H9 (cell line): Measurements from ENCODE around the gene SMNDC1. TPM values are rescaled to one million over a fixed set of nuclear protein-coding genes. Genes with fewer than 3 reads are reported as not detected.

ENCODE experiments used
- DNase-seq: peaks from one replicate; pipeline ENCODE4 v3.0.0-alpha.2; 2017
- H2AFZ ChIP-seq: one replicate; pipeline ENCODE4 v1.6.1; 2013; ENCODE audit warnings: mild to moderate bottlenecking, low read length, control low read depth, moderate library complexity
- H2AK5ac ChIP-seq: 2 replicates; pipeline ENCODE4 v1.6.1; 2013; ENCODE audit warnings: low read length, control low read depth, mixed read lengths; ENCODE audit not compliant: insufficient read length
- H2BK120ac ChIP-seq: one replicate; pipeline ENCODE4 v1.6.1; 2013; ENCODE audit warnings: low read depth, mild to moderate bottlenecking, low read length, control low read depth, inconsistent platforms; ENCODE audit not compliant: poor library complexity, severe bottlenecking
- H2BK12ac ChIP-seq: 2 replicates; pipeline ENCODE4 v1.6.1; 2013; ENCODE audit warnings: low read length, control low read depth, mixed read lengths, low read depth; ENCODE audit not compliant: insufficient read length
- H2BK15ac ChIP-seq: 2 replicates; pipeline ENCODE4 v1.6.1; 2013; ENCODE audit warnings: low read depth, low read length, control low read depth
- H2BK20ac ChIP-seq: one replicate; pipeline ENCODE4 v1.6.1; 2013; ENCODE audit warnings: low read depth, mild to moderate bottlenecking, low read length, control low read depth, inconsistent platforms; ENCODE audit not compliant: poor library complexity, severe bottlenecking
- H2BK5ac ChIP-seq: 2 replicates; pipeline ENCODE4 v1.6.1; 2013; ENCODE audit warnings: low read length, control low read depth, mixed read lengths; ENCODE audit not compliant: insufficient read length
- H3K14ac ChIP-seq: 2 replicates; pipeline ENCODE4 v1.6.1; 2013; ENCODE audit warnings: low read length, control low read depth; ENCODE audit not compliant: insufficient read depth
- H3K18ac ChIP-seq: 2 replicates; pipeline ENCODE4 v1.6.1; 2013; ENCODE audit warnings: low read depth, mild to moderate bottlenecking, mixed read lengths, low read length, control low read depth; ENCODE audit not compliant: insufficient read length
- H3K23ac ChIP-seq: 2 replicates; pipeline ENCODE4 v1.6.1; 2013; ENCODE audit warnings: low read length, control low read depth, mixed read lengths, low read depth; ENCODE audit not compliant: insufficient read length
- H3K23me2 ChIP-seq: 2 replicates; pipeline ENCODE4 v1.6.1; 2013; ENCODE audit warnings: low read depth, mild to moderate bottlenecking, mixed read lengths, low read length, control low read depth; ENCODE audit not compliant: insufficient read length, poor library complexity, severe bottlenecking
- H3K27ac ChIP-seq: 2 replicates; pipeline ENCODE4 v1.5.1; 2013; ENCODE audit warnings: low read length, control low read depth, mixed read lengths, low read depth; ENCODE audit not compliant: insufficient read length
- H3K27me3 ChIP-seq: 2 replicates; pipeline ENCODE4 v1.6.1; 2013; ENCODE audit warnings: low read length, control low read depth, inconsistent platforms; ENCODE audit not compliant: insufficient read depth
- H3K4ac ChIP-seq: 2 replicates; pipeline ENCODE4 v1.6.1; 2013; ENCODE audit warnings: low read depth, mild to moderate bottlenecking, control low read depth, inconsistent platforms, low read length, moderate library complexity
- H3K4me1 ChIP-seq: 2 replicates; pipeline ENCODE4 v1.6.1; 2013; ENCODE audit warnings: low read length, control low read depth, inconsistent platforms; ENCODE audit not compliant: insufficient read depth
- H3K4me2 ChIP-seq: 2 replicates; pipeline ENCODE4 v1.6.1; 2013; ENCODE audit warnings: low read length, control low read depth, mixed read lengths; ENCODE audit not compliant: insufficient read length, insufficient read depth
- H3K56ac ChIP-seq: 2 replicates; pipeline ENCODE4 v1.6.1; 2013; ENCODE audit warnings: low read depth, mild to moderate bottlenecking, mixed read lengths, low read length, control low read depth; ENCODE audit not compliant: insufficient read length
- H3K79me1 ChIP-seq: 2 replicates; pipeline ENCODE4 v1.6.1; 2013; ENCODE audit warnings: low read depth, mild to moderate bottlenecking, moderate library complexity, low read length, control low read depth, inconsistent platforms; ENCODE audit not compliant: insufficient read depth, poor library complexity, severe bottlenecking
- H3K79me2 ChIP-seq: 2 replicates; pipeline ENCODE4 v1.6.1; 2013; ENCODE audit warnings: low read length, control low read depth, inconsistent platforms; ENCODE audit not compliant: insufficient read depth
- H3K9ac ChIP-seq: 2 replicates; pipeline ENCODE4 v1.6.1; 2013; ENCODE audit warnings: low read length, control low read depth, mixed read lengths; ENCODE audit not compliant: insufficient read length; ENCODE audit errors: extremely low read depth
- H3K9me3 ChIP-seq: one replicate; pipeline ENCODE4 v1.6.1; 2013; ENCODE audit warnings: low read depth, low read length, inconsistent platforms; ENCODE audit not compliant: control insufficient read depth
- H3T11ph ChIP-seq: one replicate; pipeline ENCODE4 v1.6.1; 2013; ENCODE audit warnings: mild to moderate bottlenecking, low read length, control low read depth, inconsistent platforms
- H4K20me1 ChIP-seq: one replicate; pipeline ENCODE4 v1.6.1; 2013; ENCODE audit not compliant: control insufficient read depth, insufficient read length, insufficient read depth
- H4K5ac ChIP-seq: 2 replicates; pipeline ENCODE4 v1.6.1; 2013; ENCODE audit warnings: low read depth, mild to moderate bottlenecking, mixed read lengths, low read length, control low read depth; ENCODE audit not compliant: insufficient read length
- H4K8ac ChIP-seq: replicated peaks from 2 replicates; pipeline ENCODE4 v1.6.1; 2013; ENCODE audit warnings: low read length, control low read depth, mixed read lengths, low read depth; ENCODE audit not compliant: insufficient read length
- H4K91ac ChIP-seq: 2 replicates; pipeline ENCODE4 v1.6.1; 2013; ENCODE audit warnings: low read depth, mild to moderate bottlenecking, moderate library complexity, mixed read lengths, low read length, control low read depth; ENCODE audit not compliant: insufficient read length
- H3K27ac Mint-ChIP-seq, 3 experiments: 2 replicates in 2 of 3; 3 replicates in 1 of 3; pipeline ENCODE4 v1.8.0; 2020 to 2021; ENCODE audit warnings: mixed read lengths in 3 of 3, mild to moderate bottlenecking in 1 of 3, moderate library complexity in 1 of 3
- H3K27me3 Mint-ChIP-seq: 2 replicates; pipeline ENCODE4 v1.8.0; 2021; ENCODE audit warnings: low read depth, mild to moderate bottlenecking, moderate library complexity, mixed read lengths
- H3K36me3 Mint-ChIP-seq, 3 experiments: 2 replicates in 2 of 3; 3 replicates in 1 of 3; pipeline ENCODE4 v1.8.0; 2020 to 2021; ENCODE audit warnings: low read depth in 3 of 3, mixed read lengths in 3 of 3; ENCODE audit not compliant: insufficient read depth in 1 of 3
- H3K4me1 Mint-ChIP-seq, 2 experiments: 2 replicates each; pipeline ENCODE4 v1.8.0; 2020; ENCODE audit warnings: mixed read lengths in 2 of 2
- H3K4me3 Mint-ChIP-seq, 2 experiments: 2 replicates in 1 of 2; 3 replicates in 1 of 2; pipeline ENCODE4 v1.8.0; 2020 to 2021; ENCODE audit warnings: mild to moderate bottlenecking in 2 of 2, mixed read lengths in 2 of 2, moderate library complexity in 1 of 2
- H3K9me3 Mint-ChIP-seq, 2 experiments: 2 replicates in 1 of 2; 3 replicates in 1 of 2; pipeline ENCODE4 v1.8.0; 2020; ENCODE audit warnings: mild to moderate bottlenecking in 2 of 2, mixed read lengths in 2 of 2, moderate library complexity in 1 of 2
- WGBS: extraction: QIAGEN DNeasy Blood & Tissue Kit; methylation state at CpG from one replicate; pipeline ENCODE4 v1.1.7; 2013; ENCODE audit warnings: missing lambda C conversion rate, low lambda C conversion rate, mixed read lengths; ENCODE audit not compliant: insufficient read length; ENCODE audit errors: extremely low coverage; 5-methylcytosine and 5-hydroxymethylcytosine counted together
- total RNA-seq: library from RNA; stranded (reverse); gene quantifications from 2 replicates; pipeline ENCODE4 v1.2.1, GENCODE V29; 2021
- TF ChIP-seq, protein P1 (sequence below): fragments of 200-600 bp; sonication (generic); conservative IDR thresholded peaks from 3 replicates; pipeline ENCODE4 v1.8.0; 2021; ENCODE audit warnings: antibody characterized with exemption, mild to moderate bottlenecking

SMNDC1 gene
- total RNA-seq, 1 experiment from 2014 or later, result 55.7 TPM

DNA sequence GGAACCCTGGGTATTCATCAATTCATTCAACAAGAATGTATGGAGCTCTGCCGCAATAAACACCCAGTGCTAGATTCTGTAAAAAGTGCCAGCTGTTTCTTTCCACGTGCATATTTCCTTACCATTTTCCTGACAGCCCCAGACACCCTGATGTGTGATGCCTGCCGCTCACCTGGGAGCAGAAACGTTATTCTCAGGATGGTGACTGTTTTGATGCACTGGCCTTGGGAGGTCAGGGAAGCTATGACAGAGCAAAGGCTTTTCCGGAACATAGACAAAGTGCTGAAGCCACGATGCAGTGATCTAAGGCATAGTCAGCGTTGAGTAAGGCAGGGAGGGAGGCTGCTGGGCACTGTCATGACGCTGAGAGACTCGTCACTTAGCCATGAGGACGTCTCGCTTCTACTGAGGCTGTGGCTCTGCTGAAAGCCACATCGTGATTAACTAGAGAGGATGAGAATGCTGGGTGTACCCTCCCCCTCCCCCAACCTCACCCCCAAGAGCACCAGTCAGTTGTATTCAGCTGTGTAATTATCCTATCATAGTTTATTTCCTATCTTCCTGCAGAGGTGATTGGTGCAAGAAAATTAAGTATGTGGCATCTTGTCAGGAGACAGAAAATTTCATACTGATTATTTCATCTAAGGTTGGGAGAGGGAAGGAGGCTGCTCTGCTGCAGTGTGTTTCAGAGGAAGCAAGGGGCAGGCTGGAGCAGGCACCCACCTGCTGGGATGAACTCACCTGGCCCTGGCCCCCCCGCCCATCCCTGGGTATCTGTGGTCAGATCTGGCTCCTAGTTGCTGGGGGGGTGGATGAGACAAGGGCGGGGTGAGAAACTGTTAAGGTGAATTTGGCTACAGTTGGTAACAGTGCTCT, 48.8 kb upstream of the SMNDC1 start:
- H4K8ac ChIP-seq, result no peak overlapping the region
- no peak overlapping the region for H2BK15ac ChIP-seq
- H3K56ac ChIP-seq, result no peak overlapping the region
- no peak overlapping the region for H4K91ac ChIP-seq
- no peak overlapping the region for H2BK20ac ChIP-seq
- H3K9me3 ChIP-seq, result no peaks in the 10 kb centered on the region
- peaks cover 7% of the 10 kb centered on the region; the same call in 1 of the 2 replicates for H3K4me1 ChIP-seq
- H4K5ac ChIP-seq, result no peak overlapping the region
- TF ChIP-seq, protein P1, sequence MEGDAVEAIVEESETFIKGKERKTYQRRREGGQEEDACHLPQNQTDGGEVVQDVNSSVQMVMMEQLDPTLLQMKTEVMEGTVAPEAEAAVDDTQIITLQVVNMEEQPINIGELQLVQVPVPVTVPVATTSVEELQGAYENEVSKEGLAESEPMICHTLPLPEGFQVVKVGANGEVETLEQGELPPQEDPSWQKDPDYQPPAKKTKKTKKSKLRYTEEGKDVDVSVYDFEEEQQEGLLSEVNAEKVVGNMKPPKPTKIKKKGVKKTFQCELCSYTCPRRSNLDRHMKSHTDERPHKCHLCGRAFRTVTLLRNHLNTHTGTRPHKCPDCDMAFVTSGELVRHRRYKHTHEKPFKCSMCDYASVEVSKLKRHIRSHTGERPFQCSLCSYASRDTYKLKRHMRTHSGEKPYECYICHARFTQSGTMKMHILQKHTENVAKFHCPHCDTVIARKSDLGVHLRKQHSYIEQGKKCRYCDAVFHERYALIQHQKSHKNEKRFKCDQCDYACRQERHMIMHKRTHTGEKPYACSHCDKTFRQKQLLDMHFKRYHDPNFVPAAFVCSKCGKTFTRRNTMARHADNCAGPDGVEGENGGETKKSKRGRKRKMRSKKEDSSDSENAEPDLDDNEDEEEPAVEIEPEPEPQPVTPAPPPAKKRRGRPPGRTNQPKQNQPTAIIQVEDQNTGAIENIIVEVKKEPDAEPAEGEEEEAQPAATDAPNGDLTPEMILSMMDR, result peak; percentile 17; the same call in 2 of the 3 replicates
- no peak overlapping the region for H2BK5ac ChIP-seq
- H2BK120ac ChIP-seq, result no peak overlapping the region
- no peak overlapping the region for H3K27ac ChIP-seq
- H3K27me3 ChIP-seq, result no peaks in the 10 kb centered on the region
- peaks cover 24 to 29% of the 10 kb centered on the region in 2 experiments for H3K4me1 Mint-ChIP-seq
- H4K20me1 ChIP-seq, result no peaks in the 10 kb centered on the region
- H2AK5ac ChIP-seq, result no peak overlapping the region
- no peak overlapping the region for H3K27ac Mint-ChIP-seq
- peak overlapping the region; percentile 16 to 34; a peak in 4 of 5 replicates for H3K4me3 Mint-ChIP-seq
- H3K4ac ChIP-seq, result no peak overlapping the region
- no peaks in the 10 kb centered on the region for H3K79me2 ChIP-seq
- WGBS, result no CpG with 5 or more reads among the region's 14 CpGs
- H3K23me2 ChIP-seq, result no peaks in the 10 kb centered on the region
- H3K14ac ChIP-seq, result no peak overlapping the region
- peak overlapping the region; percentile 44 for H3K4me2 ChIP-seq
- H3K18ac ChIP-seq, result no peak overlapping the region
- no peak overlapping the region for H3K23ac ChIP-seq
- H3T11ph ChIP-seq, result no peak overlapping the region
- no peaks in the 10 kb centered on the region; the same call in none of the 2 replicates for H3K27me3 Mint-ChIP-seq
- H3K9ac ChIP-seq, result no peak overlapping the region
- H2BK12ac ChIP-seq, result no peak overlapping the region
- DNase-seq, result peak; percentile 72
- H3K36me3 Mint-ChIP-seq, result no peaks in the 10 kb centered on the region
- H3K9me3 Mint-ChIP-seq, result no peaks in the 10 kb centered on the region; a peak in 2 of 5 replicates
- H2AFZ ChIP-seq, result no peak overlapping the region
- H3K79me1 ChIP-seq, result no peaks in the 10 kb centered on the region
